22Rv1 (cell line): ENCODE measurements around the gene IQSEC1.

Experiments used
- ZFX ChIP-seq: fragments of 450-650 bp; IDR thresholded peaks from 2 replicates; pipeline ENCODE4 v1.6.1; 2017; ENCODE audit warnings: antibody characterized with exemption, borderline replicate concordance
- TF ChIP-seq, protein P1 (sequence below): fragments of 450-650 bp; IDR thresholded peaks from 2 replicates; pipeline ENCODE4 v1.5.1; 2017; ENCODE audit warnings: mild to moderate bottlenecking

DNA sequence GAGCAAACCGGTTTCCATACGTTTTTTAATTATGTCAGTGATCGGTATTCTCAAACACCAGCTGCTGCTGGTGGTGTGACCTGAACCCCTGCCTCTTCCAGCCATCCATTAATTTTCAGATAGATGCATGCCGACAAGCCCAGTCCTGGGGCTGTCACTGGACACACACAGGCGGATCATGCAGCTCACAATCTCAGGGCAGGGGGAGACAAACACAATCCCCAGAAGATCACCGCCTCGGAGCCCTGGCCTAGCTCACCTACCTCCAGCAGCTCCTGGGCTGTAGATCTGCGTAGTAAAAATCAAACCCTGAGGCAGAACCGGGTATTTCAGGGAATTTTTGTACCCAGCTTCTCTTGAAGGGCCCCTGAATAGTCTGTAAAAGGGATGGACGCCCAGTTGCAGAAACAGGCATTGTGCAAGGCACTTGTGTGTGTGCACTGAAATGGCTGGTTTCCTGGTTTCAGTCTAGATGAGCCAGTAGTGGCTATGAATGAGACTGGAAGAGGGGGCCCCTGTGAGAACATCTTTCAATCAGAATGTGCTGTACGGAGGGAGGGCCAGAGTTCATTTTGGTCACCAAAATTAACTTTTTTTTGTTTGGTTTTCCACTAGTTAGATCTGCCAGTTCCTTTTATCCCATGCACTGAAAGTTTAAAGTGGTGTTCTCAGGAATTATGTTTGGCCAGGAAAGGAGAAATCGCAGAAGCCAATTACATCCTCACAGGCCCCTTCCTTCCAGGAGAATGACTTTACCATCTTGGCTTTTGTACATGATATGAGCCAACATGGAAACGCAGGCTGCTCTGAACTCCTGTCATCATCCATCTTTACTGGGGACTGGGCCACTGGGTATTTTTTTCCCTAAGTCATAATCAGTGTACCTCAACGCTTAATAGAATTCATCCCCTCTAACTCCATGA is 176.9 kb downstream of the IQSEC1 start:
- TF ChIP-seq, protein P1, sequence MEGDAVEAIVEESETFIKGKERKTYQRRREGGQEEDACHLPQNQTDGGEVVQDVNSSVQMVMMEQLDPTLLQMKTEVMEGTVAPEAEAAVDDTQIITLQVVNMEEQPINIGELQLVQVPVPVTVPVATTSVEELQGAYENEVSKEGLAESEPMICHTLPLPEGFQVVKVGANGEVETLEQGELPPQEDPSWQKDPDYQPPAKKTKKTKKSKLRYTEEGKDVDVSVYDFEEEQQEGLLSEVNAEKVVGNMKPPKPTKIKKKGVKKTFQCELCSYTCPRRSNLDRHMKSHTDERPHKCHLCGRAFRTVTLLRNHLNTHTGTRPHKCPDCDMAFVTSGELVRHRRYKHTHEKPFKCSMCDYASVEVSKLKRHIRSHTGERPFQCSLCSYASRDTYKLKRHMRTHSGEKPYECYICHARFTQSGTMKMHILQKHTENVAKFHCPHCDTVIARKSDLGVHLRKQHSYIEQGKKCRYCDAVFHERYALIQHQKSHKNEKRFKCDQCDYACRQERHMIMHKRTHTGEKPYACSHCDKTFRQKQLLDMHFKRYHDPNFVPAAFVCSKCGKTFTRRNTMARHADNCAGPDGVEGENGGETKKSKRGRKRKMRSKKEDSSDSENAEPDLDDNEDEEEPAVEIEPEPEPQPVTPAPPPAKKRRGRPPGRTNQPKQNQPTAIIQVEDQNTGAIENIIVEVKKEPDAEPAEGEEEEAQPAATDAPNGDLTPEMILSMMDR, result no peak
- TF ChIP-seq ZFX, result no peak
